ENCODE data around the gene CHMP4B.

The CHMP4B gene

GRCh38 chr20:33866398-33867100 is 55.4 kb downstream of the CHMP4B start:
- no peak for DNase-seq

- no peak for DNase-seq
Observed at GRCh38 chr20:33868042-33868441, 56.9 kb downstream of the CHMP4B start.

- no peak for DNase-seq
Observed at GRCh38 chr20:33868595-33868994, 57.4 kb downstream of the CHMP4B start.

GRCh38 chr20:33869283-33869682 is 58.1 kb downstream of the CHMP4B start:
- DNase-seq: no peak

- no peak for DNase-seq
Observed at GRCh38 chr20:33871362-33871761, 60.2 kb downstream of the CHMP4B start.

- no peak for DNase-seq
Observed at GRCh38 chr20:33874129-33874528, 63.0 kb downstream of the CHMP4B start.

- DNase-seq: no peak
Observed at GRCh38 chr20:33875055-33875454, 63.9 kb downstream of the CHMP4B start.

- no peak for DNase-seq
Observed at GRCh38 chr20:33875534-33876026, 64.4 kb downstream of the CHMP4B start.

GRCh38 chr20:33878583-33878982 is 67.4 kb downstream of the CHMP4B start:
- DNase-seq: no peak

GRCh38 chr20:33880396-33880795 is 69.2 kb downstream of the CHMP4B start:
- no peak for DNase-seq

- DNase-seq: no peak
Observed at GRCh38 chr20:33881989-33882388, 70.8 kb downstream of the CHMP4B start.

GRCh38 chr20:33882481-33882880 is 71.3 kb downstream of the CHMP4B start:
- DNase-seq: no peak

- no peak for DNase-seq
Observed at GRCh38 chr20:33883164-33883563, 72.0 kb downstream of the CHMP4B start.

- DNase-seq: no peak
Observed at GRCh38 chr20:33884633-33885032, 73.5 kb downstream of the CHMP4B start.

- DNase-seq: no peak
Observed at GRCh38 chr20:33889312-33889711, 78.2 kb downstream of the CHMP4B start.

- no peak for DNase-seq
Observed at GRCh38 chr20:33890557-33890956, 79.4 kb downstream of the CHMP4B start.

GRCh38 chr20:33893314-33893713 is 82.2 kb downstream of the CHMP4B start:
- no peak for DNase-seq

GRCh38 chr20:33894798-33895197 is 83.7 kb downstream of the CHMP4B start:
- no peak for DNase-seq

- DNase-seq: no peak
Observed at GRCh38 chr20:33896509-33896908, 85.4 kb downstream of the CHMP4B start.

- DNase-seq: no peak
Observed at GRCh38 chr20:33897313-33897912, 86.3 kb downstream of the CHMP4B start.

- DNase-seq: no peak
Observed at GRCh38 chr20:33899106-33899505, 88.0 kb downstream of the CHMP4B start.

GRCh38 chr20:33900521-33901131 is 89.5 kb downstream of the CHMP4B start:
- no peak for DNase-seq

GRCh38 chr20:33901132-33901523 is 90.0 kb downstream of the CHMP4B start:
- DNase-seq: no peak

- no peak for DNase-seq
Observed at GRCh38 chr20:33902011-33902410, 90.9 kb downstream of the CHMP4B start.

Measured in NCI-H2081 (cell line).